Astrocyte of the spinal cord (primary cell): ENCODE data around the gene CCL17.
A peak's percentile ranks its signal among the peaks of the same experiment; 100 is the strongest.
"Not testable (repeated sequence)": the region's sequence is repeated elsewhere in the genome, so short reads cannot be mapped to it uniquely, and the experiment has no call there.

Experiments
- DNase-seq: peaks from one replicate; pipeline ENCODE4 v3.0.0; 2011; ENCODE audit warnings: low read depth, low spot score
- H3K4me3 ChIP-seq: 2 replicates; pipeline ENCODE4 v1.5.1; 2011; ENCODE audit warnings: low read depth, mild to moderate bottlenecking, low read length, moderate library complexity
- CTCF ChIP-seq: IDR thresholded peaks from 2 replicates; pipeline ENCODE4 v1.5.1; 2012; ENCODE audit warnings: low read depth, mild to moderate bottlenecking, low read length, inconsistent platforms
- in situ Hi-C: cut with HindIII; loops from 2 replicates; pipeline ENCODE4 v1.10.0; 2017; ENCODE audit warnings: low sequenced_read_pairs

CCL17 gene

GRCh38 chr16:57372372-57373116 is 32.0 kb upstream of the CCL17 start, which contains the start of gene CX3CL1:
Gene CX3CL1, plus strand, starts transcription at chr16:57372490. Its CDS starts 79 bp downstream, at chr16:57372569.
- in situ Hi-C loops, result no loop called here
- peak within 1 kb of the TSS; percentile 31 for H3K4me3 ChIP-seq
- peak; percentile 53 for DNase-seq
- no peak for TF ChIP-seq CTCF

GRCh38 chr16:57373117-57373947 is 31.2 kb upstream of the CCL17 start:
- no peak for TF ChIP-seq CTCF
- no peak overlapping the region for H3K4me3 ChIP-seq
- DNase-seq, result no peak
- in situ Hi-C loops, result no loop called here

GRCh38 chr16:57374067-57374534 is 30.5 kb upstream of the CCL17 start:
- no peak for TF ChIP-seq CTCF
- DNase-seq, result no peak
- no peak overlapping the region for H3K4me3 ChIP-seq
- in situ Hi-C loops, result no loop called here

- in situ Hi-C loops, DNase-seq, H3K4me3 ChIP-seq: not testable (repeated sequence)
Observed at GRCh38 chr16:57374925-57375465, 29.6 kb upstream of the CCL17 start.

GRCh38 chr16:57376313-57376818 is 28.2 kb upstream of the CCL17 start:
- no peak for DNase-seq
- no peak for TF ChIP-seq CTCF
- no peak overlapping the region for H3K4me3 ChIP-seq
- in situ Hi-C loops, result no loop called here

GRCh38 chr16:57377080-57377841 is 27.3 kb upstream of the CCL17 start:
- DNase-seq, result no peak
- H3K4me3 ChIP-seq, result no peak overlapping the region
- in situ Hi-C loops, result no loop called here
- no peak for TF ChIP-seq CTCF
